ENCODE results near the gene DOCK7. TPM values are rescaled to one million over a fixed set of nuclear protein-coding genes. Genes with fewer than 3 reads are reported as not detected.
"Not testable (repeated sequence)": the region's sequence is repeated elsewhere in the genome, so short reads cannot be mapped to it uniquely, and the experiment has no call there.

DOCK7 gene
- total RNA-seq, 1 donor from 2014 or later, result 34.7 TPM

DNA sequence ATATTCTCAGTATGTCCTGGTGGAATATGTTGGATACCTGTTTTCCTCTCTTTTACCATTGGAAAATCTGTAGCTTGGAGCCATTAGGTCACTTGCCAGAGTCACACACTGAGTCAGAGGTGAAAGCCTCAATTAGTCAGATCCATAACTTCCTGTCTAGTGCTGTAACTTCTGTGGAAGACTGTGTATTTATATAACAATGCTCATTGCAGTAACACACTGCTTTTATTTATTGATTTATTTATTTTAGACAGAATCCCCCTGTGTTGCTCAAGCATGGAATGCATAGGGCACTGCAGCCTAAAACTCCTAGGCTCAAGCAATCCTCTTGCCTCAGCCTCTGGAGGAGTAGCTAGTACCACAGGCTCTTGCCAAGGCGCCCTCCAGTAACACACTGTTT, 1.3 kb upstream of the DOCK7 start:
- H3K27me3 ChIP-seq, result no peaks in the 10 kb centered on the region
- peaks cover 22% of the 10 kb centered on the region for H3K4me1 ChIP-seq
- no peak overlapping the region for H3K4me3 ChIP-seq
- TF ChIP-seq, protein P1, sequence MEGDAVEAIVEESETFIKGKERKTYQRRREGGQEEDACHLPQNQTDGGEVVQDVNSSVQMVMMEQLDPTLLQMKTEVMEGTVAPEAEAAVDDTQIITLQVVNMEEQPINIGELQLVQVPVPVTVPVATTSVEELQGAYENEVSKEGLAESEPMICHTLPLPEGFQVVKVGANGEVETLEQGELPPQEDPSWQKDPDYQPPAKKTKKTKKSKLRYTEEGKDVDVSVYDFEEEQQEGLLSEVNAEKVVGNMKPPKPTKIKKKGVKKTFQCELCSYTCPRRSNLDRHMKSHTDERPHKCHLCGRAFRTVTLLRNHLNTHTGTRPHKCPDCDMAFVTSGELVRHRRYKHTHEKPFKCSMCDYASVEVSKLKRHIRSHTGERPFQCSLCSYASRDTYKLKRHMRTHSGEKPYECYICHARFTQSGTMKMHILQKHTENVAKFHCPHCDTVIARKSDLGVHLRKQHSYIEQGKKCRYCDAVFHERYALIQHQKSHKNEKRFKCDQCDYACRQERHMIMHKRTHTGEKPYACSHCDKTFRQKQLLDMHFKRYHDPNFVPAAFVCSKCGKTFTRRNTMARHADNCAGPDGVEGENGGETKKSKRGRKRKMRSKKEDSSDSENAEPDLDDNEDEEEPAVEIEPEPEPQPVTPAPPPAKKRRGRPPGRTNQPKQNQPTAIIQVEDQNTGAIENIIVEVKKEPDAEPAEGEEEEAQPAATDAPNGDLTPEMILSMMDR (IDR thresholded peaks at IDR 0.05), result no peak
- ATAC-seq (no peak), DNase-seq (no peak)
- no peaks in the 10 kb centered on the region for H3K9me3 ChIP-seq
- no peak overlapping the region for H3K27ac ChIP-seq
- intact Hi-C loops (cut with DNase I), result no loop called here
- no peaks in the 10 kb centered on the region for H3K36me3 ChIP-seq

DNA sequence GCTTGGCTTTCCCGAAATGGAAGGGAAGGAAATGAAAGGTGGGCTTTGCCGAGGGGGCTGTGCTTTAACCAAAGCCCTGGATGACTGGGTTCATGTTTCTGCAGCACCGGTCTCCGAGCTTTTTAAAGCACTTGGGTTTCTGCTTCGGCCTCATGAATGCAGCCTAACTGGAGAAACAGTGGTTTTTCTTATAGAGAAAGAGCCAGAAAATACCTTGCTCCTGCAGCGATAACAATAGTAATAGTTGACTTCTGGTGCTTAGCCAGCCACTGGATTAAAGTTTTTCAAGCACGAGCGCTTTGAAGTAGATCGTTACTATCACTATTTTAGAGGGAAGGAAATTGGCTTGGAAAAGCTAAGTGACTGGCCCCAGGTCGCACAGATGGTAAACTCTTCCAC, 500 bp upstream of the DOCK7 start:
- no peaks in the 10 kb centered on the region for H3K27me3 ChIP-seq
- peak overlapping the region; percentile 85 for H3K4me3 ChIP-seq
- DNase-seq, result no peak
- H3K36me3 ChIP-seq, result no peaks in the 10 kb centered on the region
- peak overlapping the region; percentile 85 for H3K27ac ChIP-seq
- peaks cover 22% of the 10 kb centered on the region for H3K4me1 ChIP-seq
- ATAC-seq, result no peak
- no peaks in the 10 kb centered on the region for H3K9me3 ChIP-seq
- intact Hi-C loops (cut with DNase I), result no loop called here
- TF ChIP-seq, protein P1 (IDR thresholded peaks at IDR 0.05), result no peak

DNA sequence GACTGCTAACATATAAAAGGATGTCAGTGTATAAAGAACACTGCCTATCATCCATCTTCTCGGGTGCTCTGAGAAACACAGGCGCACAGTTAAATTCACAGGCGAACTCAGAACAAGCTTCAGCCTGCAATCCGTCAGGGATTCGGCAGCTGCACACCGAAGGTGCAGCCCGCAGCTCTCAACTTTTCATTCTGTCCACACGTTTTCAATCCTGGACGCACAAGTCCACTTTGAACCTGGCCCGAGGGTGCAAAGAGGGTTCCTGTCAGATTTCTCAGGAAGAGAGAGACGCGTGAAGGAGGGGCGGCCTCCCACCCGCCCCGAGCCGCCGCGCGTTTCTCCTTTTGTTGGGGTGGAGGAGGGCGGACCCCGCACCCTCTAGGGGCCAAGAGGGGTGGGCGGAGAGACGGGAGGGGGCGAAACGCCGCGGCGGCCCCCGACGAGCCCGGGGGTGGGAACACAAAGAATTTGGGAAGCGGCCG, 724 bp downstream of the DOCK7 start:
- ATAC-seq, result peak; percentile 41
- TF ChIP-seq, protein P1 (IDR thresholded peaks at IDR 0.05), result no peak
- intact Hi-C loops (cut with DNase I), result no loop called here
- no peaks in the 10 kb centered on the region for H3K9me3 ChIP-seq
- peak overlapping the region; percentile 85 for H3K27ac ChIP-seq
- H3K27me3 ChIP-seq, result no peaks in the 10 kb centered on the region
- H3K36me3 ChIP-seq, result no peaks in the 10 kb centered on the region
- peak overlapping the region; percentile 85 for H3K4me3 ChIP-seq
- no peak for DNase-seq
- H3K4me1 ChIP-seq, result peaks cover 22% of the 10 kb centered on the region

DNA sequence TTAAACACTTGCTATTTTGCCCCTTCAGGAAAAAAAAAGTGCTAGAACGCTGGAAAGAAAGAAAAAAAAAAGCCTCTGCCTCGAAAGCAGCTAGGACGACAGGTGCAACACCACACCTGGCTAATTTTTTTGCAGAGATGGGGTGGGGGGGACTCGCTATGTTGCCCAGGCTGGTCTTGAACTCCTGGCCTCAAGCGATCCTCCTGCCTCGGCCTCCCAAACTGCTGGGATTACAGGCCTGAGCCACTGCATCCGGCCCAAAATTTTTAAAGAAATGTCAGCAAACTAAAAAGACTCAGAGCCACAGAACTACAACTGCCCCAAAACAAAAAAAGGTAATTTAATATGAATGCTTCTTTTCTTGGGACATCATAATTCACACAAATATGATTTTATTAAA, 1.4 kb downstream of the DOCK7 start:
- Histone ChIP-seq H3K4me3 (peak overlapping the region; percentile 85), H3K27me3 (no peaks in the 10 kb centered on the region), H3K9me3 (no peaks in the 10 kb centered on the region), H3K27ac (no peak overlapping the region), H3K4me1 (peaks cover 22% of the 10 kb centered on the region), H3K36me3 (no peaks in the 10 kb centered on the region)
- no peak for ATAC-seq
- TF ChIP-seq, protein P1 (IDR thresholded peaks at IDR 0.05), result no peak
- intact Hi-C loops (cut with DNase I), result no loop called here
- no peak for DNase-seq

DNA sequence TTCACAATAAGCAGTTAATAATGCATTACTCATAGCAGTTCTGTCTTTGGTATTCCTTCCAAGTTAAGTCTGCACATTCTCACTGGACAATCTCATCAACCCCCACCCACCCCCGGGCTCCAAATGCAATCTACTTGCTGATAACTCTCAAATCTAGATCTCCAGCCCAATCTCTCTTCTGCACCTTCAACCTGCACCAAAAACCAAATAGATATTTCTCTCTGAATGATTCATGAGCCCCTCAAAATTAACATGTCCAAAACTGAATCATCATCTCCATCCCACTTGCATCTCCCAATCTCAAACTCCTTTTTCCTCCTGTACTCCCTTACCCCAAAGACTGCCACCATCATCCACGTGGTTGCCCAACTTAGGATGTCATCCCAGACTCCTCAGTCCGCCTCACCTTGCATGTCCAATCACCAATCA, 2.7 kb downstream of the DOCK7 start:
- H3K27me3 ChIP-seq, result no peaks in the 10 kb centered on the region
- H3K27ac ChIP-seq, result no peak overlapping the region
- TF ChIP-seq, protein P1 (IDR thresholded peaks at IDR 0.05), result no peak
- H3K36me3 ChIP-seq, result no peaks in the 10 kb centered on the region
- peaks cover 22% of the 10 kb centered on the region for H3K4me1 ChIP-seq
- ATAC-seq (no peak), DNase-seq (no peak)
- H3K4me3 ChIP-seq, result no peak overlapping the region
- intact Hi-C loops (cut with DNase I), result no loop called here
- H3K9me3 ChIP-seq, result no peaks in the 10 kb centered on the region

DNA sequence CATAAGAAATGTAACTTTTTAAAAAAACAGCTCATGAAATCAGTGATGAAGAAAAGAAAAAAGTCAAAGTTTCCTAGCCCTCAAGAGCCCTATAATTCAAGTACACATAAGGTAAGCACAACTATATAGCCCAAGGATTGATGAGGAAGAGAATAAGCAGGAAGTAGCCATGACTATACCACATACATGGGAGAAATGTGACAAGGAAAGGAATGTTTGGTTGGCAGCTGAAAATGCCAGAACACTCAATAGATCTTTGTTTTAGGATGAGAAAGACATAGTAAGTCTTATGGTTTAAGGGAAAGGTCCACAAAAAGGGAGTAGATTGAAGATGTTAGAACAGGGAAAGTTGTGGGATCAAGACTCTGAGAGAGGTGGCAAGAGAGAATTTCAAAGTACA, 5.7 kb downstream of the DOCK7 start:
- ATAC-seq (no peak), DNase-seq (no peak)
- peaks cover 9% of the 10 kb centered on the region for H3K4me1 ChIP-seq
- no peaks in the 10 kb centered on the region for H3K9me3 ChIP-seq
- TF ChIP-seq, protein P1 (IDR thresholded peaks at IDR 0.05), result no peak
- intact Hi-C loops (cut with DNase I), result no loop called here
- no peaks in the 10 kb centered on the region for H3K27me3 ChIP-seq
- H3K4me3 ChIP-seq, result no peak overlapping the region
- H3K36me3 ChIP-seq, result no peaks in the 10 kb centered on the region
- no peak overlapping the region for H3K27ac ChIP-seq

DNA sequence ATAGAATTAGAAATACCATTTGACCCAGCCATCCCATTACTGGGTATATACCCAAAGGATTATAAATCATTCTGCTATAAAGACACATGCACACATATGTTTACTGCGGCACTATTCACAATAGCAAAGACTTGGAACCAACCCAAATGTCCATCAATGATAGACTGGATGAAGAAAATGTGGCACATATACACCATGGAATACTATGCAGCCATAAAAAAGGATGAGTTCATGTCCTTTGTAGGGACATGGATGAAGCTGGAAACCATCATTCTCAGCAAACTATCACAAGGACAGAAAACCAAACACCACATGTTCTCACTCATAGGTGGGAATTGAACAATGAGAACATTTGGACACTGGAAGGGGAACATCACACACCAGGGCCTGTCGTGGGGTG, 7.2 kb downstream of the DOCK7 start:
- H3K27me3 ChIP-seq; ATAC-seq; H3K36me3 ChIP-seq; H3K9me3 ChIP-seq; H3K4me3 ChIP-seq; DNase-seq; intact Hi-C loops (cut with DNase I); H3K27ac ChIP-seq; H3K4me1 ChIP-seq: not testable (repeated sequence)

DNA sequence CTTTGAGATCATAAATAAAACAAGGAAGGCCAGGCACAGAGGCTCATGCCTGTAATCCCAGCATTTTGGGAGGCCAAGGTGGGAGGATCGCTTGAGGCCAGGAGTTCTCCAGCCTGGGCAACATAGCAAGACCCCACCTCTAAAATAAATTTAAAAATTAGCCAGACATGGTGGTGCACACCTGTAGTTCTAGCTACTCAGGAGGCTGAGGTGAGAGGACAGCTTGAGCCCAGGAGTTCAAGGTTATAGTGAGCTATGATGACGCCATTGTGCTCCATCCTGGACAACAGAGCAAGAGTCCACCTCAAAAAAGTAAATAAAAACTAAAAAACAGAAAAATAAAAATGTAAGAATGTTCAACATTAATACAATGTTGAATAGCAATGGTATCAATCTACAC, 10.4 kb downstream of the DOCK7 start:
- H3K4me1 ChIP-seq; H3K27ac ChIP-seq; DNase-seq; H3K27me3 ChIP-seq; intact Hi-C loops (cut with DNase I); ATAC-seq; H3K9me3 ChIP-seq; H3K36me3 ChIP-seq; H3K4me3 ChIP-seq: not testable (repeated sequence)
